ENCODE results near the gene RPAIN.

RPAIN gene

DNA sequence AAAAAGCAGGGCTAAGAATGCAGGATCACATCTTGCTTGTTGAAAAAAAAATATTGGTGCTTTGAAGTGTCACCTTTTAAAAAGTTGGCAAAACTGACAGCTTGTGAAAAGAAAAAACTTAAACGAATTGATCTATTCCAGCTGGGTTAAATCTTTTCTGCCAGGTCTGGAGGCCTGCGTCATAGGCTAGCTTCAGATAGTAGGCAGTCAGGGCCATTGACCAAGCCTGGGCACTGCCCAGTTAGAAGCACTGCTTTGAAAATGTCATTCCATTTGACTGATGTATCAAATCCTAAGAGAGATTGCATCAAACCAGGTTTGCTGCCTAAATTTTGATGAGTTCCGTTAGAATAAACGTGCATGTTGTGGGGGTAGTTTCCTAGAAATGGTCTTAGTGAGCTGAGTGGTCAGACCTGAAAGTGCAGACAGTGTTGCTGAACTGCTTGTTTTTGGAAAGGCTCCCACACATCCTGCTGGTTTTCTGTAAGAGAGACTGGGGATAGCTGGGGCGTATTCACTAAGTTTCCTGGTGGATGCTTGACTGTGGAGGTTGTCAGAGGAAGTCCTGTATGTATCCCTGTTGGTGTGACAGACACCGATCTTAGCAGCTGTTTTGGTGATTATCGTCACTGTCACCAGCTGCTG lies 39.4 kb upstream of the RPAIN start:
- no peak for TF ChIP-seq BACH2 (CRISPR knock-in tag; IDR thresholded peaks at IDR 0.05; ENCODE audit: borderline replicate concordance)
- TF ChIP-seq, protein P1, sequence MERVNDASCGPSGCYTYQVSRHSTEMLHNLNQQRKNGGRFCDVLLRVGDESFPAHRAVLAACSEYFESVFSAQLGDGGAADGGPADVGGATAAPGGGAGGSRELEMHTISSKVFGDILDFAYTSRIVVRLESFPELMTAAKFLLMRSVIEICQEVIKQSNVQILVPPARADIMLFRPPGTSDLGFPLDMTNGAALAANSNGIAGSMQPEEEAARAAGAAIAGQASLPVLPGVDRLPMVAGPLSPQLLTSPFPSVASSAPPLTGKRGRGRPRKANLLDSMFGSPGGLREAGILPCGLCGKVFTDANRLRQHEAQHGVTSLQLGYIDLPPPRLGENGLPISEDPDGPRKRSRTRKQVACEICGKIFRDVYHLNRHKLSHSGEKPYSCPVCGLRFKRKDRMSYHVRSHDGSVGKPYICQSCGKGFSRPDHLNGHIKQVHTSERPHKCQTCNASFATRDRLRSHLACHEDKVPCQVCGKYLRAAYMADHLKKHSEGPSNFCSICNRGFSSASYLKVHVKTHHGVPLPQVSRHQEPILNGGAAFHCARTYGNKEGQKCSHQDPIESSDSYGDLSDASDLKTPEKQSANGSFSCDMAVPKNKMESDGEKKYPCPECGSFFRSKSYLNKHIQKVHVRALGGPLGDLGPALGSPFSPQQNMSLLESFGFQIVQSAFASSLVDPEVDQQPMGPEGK (CRISPR knock-in tag; IDR thresholded peaks at IDR 0.05; ENCODE audit: borderline replicate concordance), result no peak
- no peak; the same call in 1 of the 3 replicates for ATAC-seq

DNA sequence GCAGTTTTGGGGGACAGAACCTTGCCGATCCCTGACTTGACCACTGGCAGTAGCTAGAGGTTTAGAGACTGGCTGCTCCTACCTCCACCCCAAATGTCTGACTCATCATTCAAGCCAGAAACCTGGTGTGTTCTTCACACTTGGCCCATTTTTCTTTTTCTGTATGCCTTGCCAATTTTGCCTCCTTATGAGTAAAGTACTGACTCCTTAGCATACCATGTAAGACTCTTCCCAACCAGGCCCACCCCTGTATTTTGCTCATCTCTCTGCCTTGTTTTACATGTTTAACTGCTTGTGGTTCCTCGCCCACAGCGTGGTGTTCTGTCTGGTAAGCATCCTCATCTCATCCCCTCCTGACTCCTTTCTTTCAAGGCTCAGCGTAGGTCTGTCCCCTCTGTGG lies 38.4 kb upstream of the RPAIN start:
- ATAC-seq, result no peak; the same call in 2 of the 3 replicates
- TF ChIP-seq ZNF565 (CRISPR knock-in tag; conservative IDR thresholded peaks at IDR 0.05; ENCODE audit: low read depth), result no peak
- no peak for TF ChIP-seq TOX (CRISPR knock-in tag; IDR thresholded peaks at IDR 0.05; ENCODE audit: borderline replicate concordance)

DNA sequence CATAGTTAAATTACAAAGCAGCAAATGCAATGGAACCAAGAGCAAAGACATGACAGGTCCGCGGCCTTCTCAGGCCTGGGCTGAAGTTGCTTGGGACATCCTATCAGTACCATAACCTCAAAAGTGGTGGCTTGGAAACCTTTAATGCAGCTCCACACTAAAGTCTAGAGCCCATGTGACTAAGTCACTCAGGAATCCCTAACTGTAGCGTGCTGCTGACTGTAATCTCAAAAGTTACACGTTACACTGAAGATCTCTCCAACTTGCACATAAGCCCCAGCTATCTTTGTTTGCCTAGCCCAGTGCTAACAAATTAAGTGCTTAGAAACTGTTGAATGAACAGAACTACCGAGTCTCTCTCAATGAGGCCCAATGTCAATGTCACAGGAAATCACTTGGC lies 28.3 kb upstream of the RPAIN start:
- TF ChIP-seq ESRRG (CRISPR knock-in tag; IDR thresholded peaks at IDR 0.05) (no peak), CSDC2 (CRISPR knock-in tag; IDR thresholded peaks at IDR 0.05) (no peak), SNAI2 (CRISPR knock-in tag; IDR thresholded peaks at IDR 0.05) (no peak), ZNF8 (CRISPR knock-in tag; IDR thresholded peaks at IDR 0.05) (no peak), ARNTL (CRISPR knock-in tag; IDR thresholded peaks at IDR 0.05; ENCODE audit: borderline replicate concordance, low read depth) (no peak), ZNF565 (CRISPR knock-in tag; conservative IDR thresholded peaks at IDR 0.05; ENCODE audit: low read depth) (no peak), RARB (CRISPR knock-in tag; IDR thresholded peaks at IDR 0.05) (no peak), TOX (CRISPR knock-in tag; IDR thresholded peaks at IDR 0.05; ENCODE audit: borderline replicate concordance) (no peak), ISL1 (CRISPR knock-in tag; IDR thresholded peaks at IDR 0.05) (no peak), ZFP3 (CRISPR knock-in tag; IDR thresholded peaks at IDR 0.05) (no peak), ZFP30 (CRISPR knock-in tag; IDR thresholded peaks at IDR 0.05) (no peak)
- TF ChIP-seq, protein P2, sequence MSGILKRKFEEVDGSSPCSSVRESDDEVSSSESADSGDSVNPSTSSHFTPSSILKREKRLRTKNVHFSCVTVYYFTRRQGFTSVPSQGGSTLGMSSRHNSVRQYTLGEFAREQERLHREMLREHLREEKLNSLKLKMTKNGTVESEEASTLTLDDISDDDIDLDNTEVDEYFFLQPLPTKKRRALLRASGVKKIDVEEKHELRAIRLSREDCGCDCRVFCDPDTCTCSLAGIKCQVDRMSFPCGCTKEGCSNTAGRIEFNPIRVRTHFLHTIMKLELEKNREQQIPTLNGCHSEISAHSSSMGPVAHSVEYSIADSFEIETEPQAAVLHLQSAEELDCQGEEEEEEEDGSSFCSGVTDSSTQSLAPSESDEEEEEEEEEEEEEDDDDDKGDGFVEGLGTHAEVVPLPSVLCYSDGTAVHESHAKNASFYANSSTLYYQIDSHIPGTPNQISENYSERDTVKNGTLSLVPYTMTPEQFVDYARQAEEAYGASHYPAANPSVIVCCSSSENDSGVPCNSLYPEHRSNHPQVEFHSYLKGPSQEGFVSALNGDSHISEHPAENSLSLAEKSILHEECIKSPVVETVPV (CRISPR knock-in tag; IDR thresholded peaks at IDR 0.05), result no peak
- TF ChIP-seq, protein P3, sequence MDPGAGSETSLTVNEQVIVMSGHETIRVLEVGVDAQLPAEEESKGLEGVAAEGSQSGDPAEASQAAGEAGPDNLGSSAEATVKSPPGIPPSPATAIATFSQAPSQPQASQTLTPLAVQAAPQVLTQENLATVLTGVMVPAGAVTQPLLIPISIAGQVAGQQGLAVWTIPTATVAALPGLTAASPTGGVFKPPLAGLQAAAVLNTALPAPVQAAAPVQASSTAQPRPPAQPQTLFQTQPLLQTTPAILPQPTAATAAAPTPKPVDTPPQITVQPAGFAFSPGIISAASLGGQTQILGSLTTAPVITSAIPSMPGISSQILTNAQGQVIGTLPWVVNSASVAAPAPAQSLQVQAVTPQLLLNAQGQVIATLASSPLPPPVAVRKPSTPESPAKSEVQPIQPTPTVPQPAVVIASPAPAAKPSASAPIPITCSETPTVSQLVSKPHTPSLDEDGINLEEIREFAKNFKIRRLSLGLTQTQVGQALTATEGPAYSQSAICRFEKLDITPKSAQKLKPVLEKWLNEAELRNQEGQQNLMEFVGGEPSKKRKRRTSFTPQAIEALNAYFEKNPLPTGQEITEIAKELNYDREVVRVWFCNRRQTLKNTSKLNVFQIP (CRISPR knock-in tag; IDR thresholded peaks at IDR 0.05; ENCODE audit: borderline replicate concordance, low read depth), result no peak
- TF ChIP-seq, protein P4, sequence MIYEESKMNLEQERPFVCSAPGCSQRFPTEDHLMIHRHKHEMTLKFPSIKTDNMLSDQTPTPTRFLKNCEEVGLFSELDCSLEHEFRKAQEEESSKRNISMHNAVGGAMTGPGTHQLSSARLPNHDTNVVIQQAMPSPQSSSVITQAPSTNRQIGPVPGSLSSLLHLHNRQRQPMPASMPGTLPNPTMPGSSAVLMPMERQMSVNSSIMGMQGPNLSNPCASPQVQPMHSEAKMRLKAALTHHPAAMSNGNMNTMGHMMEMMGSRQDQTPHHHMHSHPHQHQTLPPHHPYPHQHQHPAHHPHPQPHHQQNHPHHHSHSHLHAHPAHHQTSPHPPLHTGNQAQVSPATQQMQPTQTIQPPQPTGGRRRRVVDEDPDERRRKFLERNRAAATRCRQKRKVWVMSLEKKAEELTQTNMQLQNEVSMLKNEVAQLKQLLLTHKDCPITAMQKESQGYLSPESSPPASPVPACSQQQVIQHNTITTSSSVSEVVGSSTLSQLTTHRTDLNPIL (CRISPR knock-in tag; IDR thresholded peaks at IDR 0.05; ENCODE audit: low read depth), result no peak
- TF ChIP-seq, protein P5, sequence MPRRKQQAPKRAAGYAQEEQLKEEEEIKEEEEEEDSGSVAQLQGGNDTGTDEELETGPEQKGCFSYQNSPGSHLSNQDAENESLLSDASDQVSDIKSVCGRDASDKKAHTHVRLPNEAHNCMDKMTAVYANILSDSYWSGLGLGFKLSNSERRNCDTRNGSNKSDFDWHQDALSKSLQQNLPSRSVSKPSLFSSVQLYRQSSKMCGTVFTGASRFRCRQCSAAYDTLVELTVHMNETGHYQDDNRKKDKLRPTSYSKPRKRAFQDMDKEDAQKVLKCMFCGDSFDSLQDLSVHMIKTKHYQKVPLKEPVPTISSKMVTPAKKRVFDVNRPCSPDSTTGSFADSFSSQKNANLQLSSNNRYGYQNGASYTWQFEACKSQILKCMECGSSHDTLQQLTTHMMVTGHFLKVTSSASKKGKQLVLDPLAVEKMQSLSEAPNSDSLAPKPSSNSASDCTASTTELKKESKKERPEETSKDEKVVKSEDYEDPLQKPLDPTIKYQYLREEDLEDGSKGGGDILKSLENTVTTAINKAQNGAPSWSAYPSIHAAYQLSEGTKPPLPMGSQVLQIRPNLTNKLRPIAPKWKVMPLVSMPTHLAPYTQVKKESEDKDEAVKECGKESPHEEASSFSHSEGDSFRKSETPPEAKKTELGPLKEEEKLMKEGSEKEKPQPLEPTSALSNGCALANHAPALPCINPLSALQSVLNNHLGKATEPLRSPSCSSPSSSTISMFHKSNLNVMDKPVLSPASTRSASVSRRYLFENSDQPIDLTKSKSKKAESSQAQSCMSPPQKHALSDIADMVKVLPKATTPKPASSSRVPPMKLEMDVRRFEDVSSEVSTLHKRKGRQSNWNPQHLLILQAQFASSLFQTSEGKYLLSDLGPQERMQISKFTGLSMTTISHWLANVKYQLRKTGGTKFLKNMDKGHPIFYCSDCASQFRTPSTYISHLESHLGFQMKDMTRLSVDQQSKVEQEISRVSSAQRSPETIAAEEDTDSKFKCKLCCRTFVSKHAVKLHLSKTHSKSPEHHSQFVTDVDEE (CRISPR knock-in tag; IDR thresholded peaks at IDR 0.05), result no peak
- TF ChIP-seq, protein P1 (CRISPR knock-in tag; IDR thresholded peaks at IDR 0.05; ENCODE audit: borderline replicate concordance), result no peak
- ATAC-seq, result no peak

Measured in SK-N-SH treated with all-trans-retinoic acid at 6 μM for 48 hours (cell line).